Hematopoietic multipotent progenitor cell treated with erythropoietin and hydrocortisone succinate and interleukin-3 and kit ligand, for 8 days (in vitro differentiated cells): ENCODE measurements around the gene COL5A1.

Experiments
- DNase-seq: peaks from one replicate; pipeline ENCODE4 v3.0.0-alpha.2; 2015

The COL5A1 gene

GRCh38 chr9:134748591-134748990 lies 107.0 kb downstream of the COL5A1 start:
- no peak for DNase-seq

GRCh38 chr9:134750450-134751155 lies 109.0 kb downstream of the COL5A1 start:
- DNase-seq = no peak

GRCh38 chr9:134751622-134752021 lies 110.0 kb downstream of the COL5A1 start:
- DNase-seq = no peak

- no peak for DNase-seq
Measured at GRCh38 chr9:134752471-134753168, 111.0 kb downstream of the COL5A1 start.

GRCh38 chr9:134753191-134753590 lies 111.6 kb downstream of the COL5A1 start:
- no peak for DNase-seq

GRCh38 chr9:134755221-134755907 lies 113.8 kb downstream of the COL5A1 start:
- no peak for DNase-seq

GRCh38 chr9:134756098-134756497 lies 114.5 kb downstream of the COL5A1 start:
- DNase-seq = no peak

- DNase-seq = no peak
Measured at GRCh38 chr9:134757216-134757975, 115.8 kb downstream of the COL5A1 start.

- no peak for DNase-seq
Measured at GRCh38 chr9:134758949-134759607, 117.5 kb downstream of the COL5A1 start.

GRCh38 chr9:134759913-134760312 lies 118.3 kb downstream of the COL5A1 start:
- no peak for DNase-seq

GRCh38 chr9:134760750-134761420 lies 119.3 kb downstream of the COL5A1 start:
- DNase-seq = no peak

GRCh38 chr9:134764473-134765269 lies 123.1 kb downstream of the COL5A1 start:
- no peak for DNase-seq

GRCh38 chr9:134765785-134766184 lies 124.2 kb downstream of the COL5A1 start:
- DNase-seq = no peak

- DNase-seq = no peak
Measured at GRCh38 chr9:134766587-134766986, 125.0 kb downstream of the COL5A1 start.

GRCh38 chr9:134768332-134768708 lies 126.7 kb downstream of the COL5A1 start:
- DNase-seq = no peak

GRCh38 chr9:134768709-134769351 lies 127.2 kb downstream of the COL5A1 start:
- DNase-seq = peak; percentile 2

GRCh38 chr9:134770972-134771971 lies 129.7 kb downstream of the COL5A1 start:
- DNase-seq = no peak

- no peak for DNase-seq
Measured at GRCh38 chr9:134772331-134772730, 130.7 kb downstream of the COL5A1 start.

GRCh38 chr9:134773842-134774241 lies 132.2 kb downstream of the COL5A1 start:
- no peak for DNase-seq
